Kidney capillary endothelial cell (primary cell): ENCODE data around the gene AKAP13.
"Not testable (repeated sequence)": the region's sequence is repeated elsewhere in the genome, so short reads cannot be mapped to it uniquely, and the experiment has no call there.

Experiments
- DNase-seq: peaks from one replicate; pipeline ENCODE4 v3.0.0-alpha.2; 2018; ENCODE audit warnings: low spot score

The AKAP13 gene

GRCh38 chr15:85793641-85794597, 413.5 kb downstream of the AKAP13 start:
- DNase-seq = peak; percentile 15

- peak; percentile 93 for DNase-seq
Measured at GRCh38 chr15:85794598-85795336, 414.4 kb downstream of the AKAP13 start, which contains the start of gene KLHL25. Gene KLHL25 (minus strand): TSS chr15:85794925. CDS start chr15:85769810, 25,115 bp downstream.

GRCh38 chr15:85795337-85796305, 415.2 kb downstream of the AKAP13 start:
- no peak for DNase-seq

GRCh38 chr15:85796371-85796770, 416.0 kb downstream of the AKAP13 start:
- DNase-seq = not testable (repeated sequence)
